Hematopoietic multipotent progenitor cell treated with erythropoietin and hydrocortisone succinate and interleukin-3 and kit ligand, for 4 days (in vitro differentiated cells): ENCODE measurements around the gene R3HDM1.
"Not testable (repeated sequence)": the region's sequence is repeated elsewhere in the genome, so short reads cannot be mapped to it uniquely, and the experiment has no call there.

Experiments used
- DNase-seq: peaks from one replicate; pipeline ENCODE4 v3.0.0-alpha.2; 2015

Gene R3HDM1

DNA sequence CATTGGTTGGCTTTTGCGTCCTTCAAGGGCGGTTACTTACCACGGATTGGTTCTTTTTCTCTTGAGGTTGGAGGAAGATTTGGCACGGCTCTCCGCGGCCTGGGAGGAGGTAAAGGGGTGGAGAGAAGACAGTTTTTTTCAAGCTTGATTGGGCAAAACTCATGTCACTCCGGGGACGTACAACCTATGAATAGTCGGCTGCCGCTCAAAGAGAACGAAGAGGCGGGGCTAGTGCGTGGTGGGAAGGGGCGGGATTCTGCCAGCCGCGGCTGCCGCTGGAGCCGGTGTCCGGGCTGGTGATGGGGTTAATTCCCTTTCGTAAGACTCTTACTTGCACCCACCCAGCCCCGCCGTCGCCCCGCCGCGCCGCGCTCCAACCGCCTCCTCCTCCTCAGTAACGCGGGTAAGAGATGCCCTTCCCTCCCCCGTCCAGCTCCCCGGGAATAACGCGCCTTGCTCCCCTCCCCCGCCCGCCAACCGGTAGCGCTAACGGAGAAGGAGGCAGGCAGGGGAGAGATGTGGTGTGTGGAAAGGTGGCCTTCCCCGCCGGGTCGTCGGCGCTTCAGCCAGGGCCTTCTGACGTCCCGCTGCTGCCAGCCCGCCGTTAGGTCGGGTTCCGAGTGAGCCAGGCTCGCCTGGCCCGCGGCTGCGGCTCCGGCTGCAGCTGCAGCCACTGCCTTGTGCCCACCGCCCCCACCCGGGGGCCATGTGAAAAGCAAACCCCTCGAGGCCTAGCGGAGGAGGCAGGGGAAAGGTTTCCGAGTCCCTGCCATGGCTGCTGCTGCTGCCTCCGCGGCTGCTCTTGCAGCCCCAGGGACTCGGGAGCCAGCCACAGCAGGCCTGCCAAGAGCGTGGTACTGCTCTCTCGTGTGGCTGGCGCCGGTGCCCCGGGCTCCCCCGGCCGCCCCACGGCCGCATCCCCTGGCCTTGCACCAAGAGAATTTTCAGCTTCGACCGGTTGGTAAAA is at the start of gene R3HDM1:
TSS of gene R3HDM1 (plus strand) at position 254 of the 967 bp plus-strand sequence. CDS start 73,362 bp downstream, outside the sequence.
- peak; percentile 100 for DNase-seq

- DNase-seq: no peak
Measured at GRCh38 chr2:135485441-135485840, 45.8 kb upstream of the R3HDM1 start.

- no peak for DNase-seq
Measured at GRCh38 chr2:135490376-135490775, 40.9 kb upstream of the R3HDM1 start.

GRCh38 chr2:135494503-135494902 is 36.8 kb upstream of the R3HDM1 start:
- DNase-seq: peak; percentile 27

DNA sequence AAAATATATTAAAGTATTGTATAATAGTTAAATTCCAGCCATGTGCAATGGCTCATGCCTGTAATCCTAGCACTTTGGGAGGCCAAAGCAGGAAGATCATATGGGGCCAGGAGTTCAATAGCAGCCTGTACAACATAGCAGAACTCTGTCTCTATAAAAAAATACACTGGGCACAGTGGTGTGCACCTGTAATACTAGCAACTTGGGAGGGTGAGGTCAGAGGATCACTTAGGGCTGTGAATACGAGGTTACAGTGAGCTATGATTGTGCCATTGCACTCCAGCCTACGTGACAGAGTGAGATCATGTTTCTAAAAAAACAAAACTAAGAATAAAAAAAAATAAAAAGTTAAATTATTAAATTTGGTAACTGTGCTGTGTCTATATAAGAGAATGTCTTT is 36.4 kb upstream of the R3HDM1 start:
- no peak for DNase-seq

GRCh38 chr2:135498588-135498987 is 32.7 kb upstream of the R3HDM1 start:
- not testable (repeated sequence) for DNase-seq

DNA sequence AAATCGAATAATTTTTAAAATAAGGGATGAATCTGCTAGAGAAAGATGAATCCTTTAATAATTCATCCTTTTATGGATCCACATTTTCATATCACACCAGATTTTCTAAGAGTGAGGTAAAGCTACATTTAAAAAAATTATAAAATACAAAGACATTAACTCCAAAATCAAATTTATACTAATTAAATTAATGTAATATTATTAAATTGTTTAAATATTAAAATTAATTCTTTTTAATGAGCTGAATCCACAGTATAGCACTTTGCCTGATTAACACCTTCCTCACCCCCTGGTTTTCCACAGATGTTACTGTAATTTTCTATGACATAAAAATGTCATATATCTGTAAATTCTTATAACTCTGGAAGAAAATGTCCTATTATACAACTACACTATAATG is 26.5 kb upstream of the R3HDM1 start:
- DNase-seq: no peak

DNA sequence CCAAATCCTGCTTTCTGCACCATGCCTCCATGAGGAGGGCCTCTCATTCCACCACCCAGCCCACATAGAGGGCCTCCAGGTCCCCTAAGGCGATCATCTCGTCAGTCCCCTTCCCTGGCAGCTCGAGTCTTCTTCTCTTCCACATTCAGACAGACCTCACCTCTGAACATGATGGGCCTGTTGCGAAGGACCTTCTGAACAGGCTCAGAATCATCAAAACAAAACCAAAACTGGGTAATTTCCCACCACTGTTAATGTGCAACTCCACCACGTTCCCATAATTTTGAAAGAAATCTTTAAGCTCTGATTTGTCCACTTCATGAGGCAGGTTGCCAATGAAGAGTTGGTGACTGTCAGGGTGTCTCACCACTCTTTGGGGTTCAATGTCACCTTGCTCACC is 20.7 kb upstream of the R3HDM1 start:
- no peak for DNase-seq

DNA sequence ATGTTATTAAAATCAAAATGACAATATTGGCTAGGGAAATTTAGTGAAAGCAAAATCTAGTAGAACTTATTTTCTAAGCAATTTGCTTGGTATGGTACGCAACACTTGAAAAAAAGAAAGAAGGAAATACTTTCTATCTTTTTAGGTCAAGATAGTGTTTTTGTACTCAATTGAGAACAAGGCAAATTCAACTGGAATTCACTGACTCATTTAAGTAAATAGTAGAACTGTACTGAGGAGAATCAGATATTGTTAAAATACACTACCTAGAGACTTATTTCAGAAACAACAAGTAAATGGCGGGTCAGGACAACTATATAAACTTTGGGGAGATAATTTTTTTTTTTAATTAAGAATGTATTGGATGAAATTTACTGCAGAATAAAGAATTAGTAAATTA is 19.2 kb upstream of the R3HDM1 start:
- DNase-seq: no peak

DNA sequence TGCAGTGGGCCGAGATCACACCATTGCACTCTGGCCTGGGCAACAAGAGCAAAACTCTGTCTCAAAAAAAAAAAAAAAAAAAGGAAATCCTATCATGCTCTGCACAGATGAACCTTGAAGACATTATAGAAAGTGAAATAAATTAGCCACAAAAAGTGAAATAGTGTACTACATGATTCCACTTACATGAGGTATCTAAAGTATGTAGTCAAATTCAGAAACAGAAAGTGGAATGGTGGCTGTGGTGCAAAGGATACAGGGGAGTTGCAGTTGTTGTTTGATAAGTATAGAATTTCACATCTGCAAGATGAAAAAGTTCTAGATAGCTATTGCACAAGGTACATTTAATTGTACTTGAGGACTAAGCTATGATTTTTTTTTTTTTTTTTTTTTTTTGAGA is 5.5 kb upstream of the R3HDM1 start:
- no peak for DNase-seq

DNA sequence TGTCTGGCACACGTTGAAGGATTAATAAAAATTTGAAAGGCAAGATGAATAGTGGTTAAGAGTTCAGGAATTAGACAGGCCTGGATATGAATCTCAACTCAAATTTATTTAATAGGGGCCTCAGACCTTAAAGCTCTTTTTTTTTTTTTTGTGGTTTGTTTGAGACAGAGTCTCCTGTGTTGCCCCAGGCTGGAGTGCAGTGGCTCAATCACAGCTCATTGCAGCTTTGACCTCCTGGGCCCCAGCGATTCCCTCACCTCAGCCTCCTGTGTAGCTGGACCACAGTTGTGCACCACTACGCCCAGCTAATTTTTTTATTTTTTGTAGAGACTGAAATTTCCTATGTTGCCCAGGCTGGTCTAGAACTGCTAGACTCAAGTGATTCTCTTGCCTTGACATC is 3.3 kb upstream of the R3HDM1 start:
- DNase-seq: no peak

- peak; percentile 99 for DNase-seq
Measured at GRCh38 chr2:135530313-135531230, 712 bp upstream of the R3HDM1 start, which contains the start of gene ZRANB3. Gene ZRANB3, minus strand, starts transcription at chr2:135531218.

- DNase-seq: no peak
Measured at GRCh38 chr2:135532581-135532980, 1.3 kb downstream of the R3HDM1 start.

GRCh38 chr2:135533545-135533944 is 2.3 kb downstream of the R3HDM1 start:
- not testable (repeated sequence) for DNase-seq

DNA sequence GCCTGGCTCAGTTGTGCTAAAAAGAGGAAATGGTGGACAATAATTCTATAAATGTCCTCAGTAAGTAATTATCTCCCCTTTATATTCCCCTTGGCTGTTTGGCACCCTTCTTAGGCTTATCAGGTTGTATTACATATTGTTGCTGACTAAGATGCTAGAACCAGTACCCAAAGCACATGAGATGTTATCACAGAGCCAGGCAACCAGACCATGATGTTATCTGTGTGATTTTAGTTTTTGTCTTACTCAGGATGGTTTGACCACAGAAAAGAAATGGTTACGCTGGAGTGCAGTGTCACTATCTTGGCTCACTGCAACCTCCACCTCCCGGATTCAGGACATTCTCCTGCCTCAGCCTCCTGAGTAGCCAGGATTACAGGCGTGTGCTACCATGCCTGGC is 15.2 kb downstream of the R3HDM1 start:
- peak; percentile 67 for DNase-seq

GRCh38 chr2:135547311-135547710 is 16.0 kb downstream of the R3HDM1 start:
- DNase-seq: no peak

DNA sequence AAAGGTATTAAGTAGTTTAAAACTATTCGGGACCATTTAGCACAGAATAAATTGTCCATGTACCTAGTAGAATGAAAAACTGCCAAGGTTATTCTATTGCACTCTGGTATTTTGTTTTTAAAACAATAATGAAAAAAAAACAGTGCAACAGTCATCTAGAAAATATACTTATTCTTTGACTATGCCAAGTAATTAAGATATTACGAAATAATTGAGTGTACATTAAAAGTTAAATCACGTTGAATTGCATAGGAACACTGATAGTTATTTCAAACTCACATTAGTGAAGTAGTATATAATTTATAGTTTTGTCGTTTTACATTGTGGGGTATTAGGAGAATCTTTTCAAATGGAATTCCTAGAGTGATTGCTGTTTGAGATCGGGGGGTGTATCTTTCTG is 20.1 kb downstream of the R3HDM1 start:
- DNase-seq: no peak

- no peak for DNase-seq
Measured at GRCh38 chr2:135552887-135553286, 21.6 kb downstream of the R3HDM1 start.

- DNase-seq: peak; percentile 31
Measured at GRCh38 chr2:135555311-135555710, 24.0 kb downstream of the R3HDM1 start.

DNA sequence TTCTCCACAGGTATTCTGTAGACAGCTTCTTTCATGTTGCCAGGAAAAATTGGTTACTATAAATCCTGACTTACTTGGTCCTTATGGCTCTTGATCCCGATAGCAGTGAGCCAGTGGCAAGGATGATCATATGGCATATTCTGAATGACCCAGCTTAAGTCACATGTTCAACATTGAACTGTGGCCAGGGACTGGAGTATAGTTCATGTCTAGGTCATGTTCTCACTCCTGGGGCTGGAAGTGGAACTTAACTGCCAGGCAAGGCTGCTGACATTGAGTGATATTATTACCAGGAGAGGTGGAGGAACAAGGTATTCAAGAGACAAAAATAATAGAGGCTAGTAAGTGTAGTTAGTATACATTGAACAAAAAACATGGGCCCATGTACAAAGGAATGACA is 26.2 kb downstream of the R3HDM1 start:
- DNase-seq: no peak

DNA sequence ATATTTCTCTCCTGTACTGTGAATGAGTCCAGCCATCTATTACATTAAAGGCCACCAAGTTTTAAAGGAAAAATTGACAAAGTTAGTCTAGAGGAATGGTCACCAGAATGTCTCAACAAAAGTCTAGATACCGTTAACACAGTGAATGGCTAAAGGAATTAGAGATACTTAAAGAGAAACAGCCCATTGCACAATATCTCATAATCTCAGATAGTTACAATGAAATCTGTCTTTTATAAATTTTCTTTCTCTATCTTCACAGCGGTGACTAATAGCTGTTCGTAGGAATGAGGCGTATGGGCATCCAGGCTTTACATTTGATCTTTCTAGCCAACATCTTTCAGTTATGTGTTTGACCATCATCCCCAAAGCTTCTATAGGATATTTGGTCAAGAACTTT is 30.6 kb downstream of the R3HDM1 start:
- no peak for DNase-seq

GRCh38 chr2:135563793-135564192 is 32.5 kb downstream of the R3HDM1 start:
- no peak for DNase-seq

DNA sequence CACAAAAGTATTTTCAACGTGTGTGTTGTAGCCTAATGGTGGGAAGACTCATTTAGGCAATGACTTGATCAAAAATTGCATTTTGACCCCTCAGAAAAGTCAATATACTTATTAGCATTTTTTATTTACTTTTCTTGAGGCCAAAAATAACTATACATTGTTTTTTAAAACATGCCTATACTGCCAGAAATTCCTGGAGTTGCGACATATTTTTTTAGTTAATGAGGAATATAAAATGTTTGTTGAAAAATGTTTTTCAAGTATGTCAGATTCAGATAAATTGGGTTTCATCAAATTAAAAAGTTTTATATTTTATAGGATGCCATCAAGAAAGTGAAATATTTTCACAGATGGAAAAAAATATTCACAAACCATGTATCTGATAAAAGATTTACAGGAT is 39.6 kb downstream of the R3HDM1 start:
- DNase-seq: no peak

DNA sequence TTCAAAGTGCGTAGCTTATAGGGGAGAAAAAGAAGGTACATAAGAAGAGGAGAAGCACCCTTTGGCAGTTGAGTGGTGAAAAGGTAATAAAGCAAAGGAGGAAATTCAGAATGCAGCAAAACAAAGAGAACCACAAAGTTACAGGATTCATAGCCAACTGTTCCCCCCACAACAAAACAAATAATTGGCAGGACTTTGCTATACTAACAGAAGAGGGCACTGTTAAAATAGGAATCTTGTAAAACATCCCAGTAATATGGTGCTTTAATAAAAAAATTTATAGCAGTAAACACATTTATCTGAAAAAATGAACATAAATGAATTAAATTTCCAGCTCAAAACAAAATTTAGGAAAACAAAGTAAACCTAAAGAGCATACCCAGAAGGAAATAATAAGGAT is 42.3 kb downstream of the R3HDM1 start:
- DNase-seq: peak; percentile 13
